Activated naive CD8-positive, alpha-beta T cell (primary cell): ENCODE results near the gene FNTB.
A peak's percentile ranks its signal among the peaks of the same experiment; 100 is the strongest.

Experiments used
- H3K27ac Mint-ChIP-seq: one replicate; pipeline ENCODE4 v1.8.0; 2021; ENCODE audit warnings: mixed read lengths
- H3K27me3 Mint-ChIP-seq: one replicate; pipeline ENCODE4 v1.8.0; 2021; ENCODE audit warnings: mixed read lengths
- H3K36me3 Mint-ChIP-seq: one replicate; pipeline ENCODE4 v1.8.0; 2021; ENCODE audit warnings: mixed read lengths
- H3K4me1 Mint-ChIP-seq: one replicate; pipeline ENCODE4 v1.8.0; 2021; ENCODE audit warnings: low read depth, mixed read lengths
- H3K4me3 Mint-ChIP-seq: one replicate; pipeline ENCODE4 v1.8.0; 2021; ENCODE audit warnings: mild to moderate bottlenecking, mixed read lengths
- H3K9me3 Mint-ChIP-seq: one replicate; pipeline ENCODE4 v1.8.0; 2021; ENCODE audit warnings: low read depth, mixed read lengths

FNTB gene

GRCh38 chr14:64987438-64987767 is 708 bp downstream of the FNTB start:
- peaks cover 2% of the 10 kb centered on the region for H3K36me3 Mint-ChIP-seq
- peaks cover 50% of the 10 kb centered on the region for H3K4me1 Mint-ChIP-seq
- peak overlapping the region; percentile 95 for H3K4me3 Mint-ChIP-seq
- H3K27ac Mint-ChIP-seq, result peak overlapping the region; percentile 99
- H3K27me3 Mint-ChIP-seq, result no peaks in the 10 kb centered on the region
- H3K9me3 Mint-ChIP-seq, result no peaks in the 10 kb centered on the region

- Mint-ChIP-seq H3K27me3 (no peaks in the 10 kb centered on the region), H3K4me3 (peak overlapping the region; percentile 60), H3K9me3 (no peaks in the 10 kb centered on the region), H3K27ac (peak overlapping the region; percentile 85), H3K36me3 (peaks cover 5% of the 10 kb centered on the region), H3K4me1 (peaks cover 49% of the 10 kb centered on the region)
Measured at GRCh38 chr14:64990296-64990695, 3.6 kb downstream of the FNTB start.

GRCh38 chr14:64990939-64991338 is 4.2 kb downstream of the FNTB start:
- Mint-ChIP-seq H3K27me3 (no peaks in the 10 kb centered on the region), H3K4me1 (peaks cover 47% of the 10 kb centered on the region), H3K27ac (peak overlapping the region; percentile 85), H3K4me3 (no peak overlapping the region), H3K36me3 (peaks cover 5% of the 10 kb centered on the region), H3K9me3 (no peaks in the 10 kb centered on the region)

DNA sequence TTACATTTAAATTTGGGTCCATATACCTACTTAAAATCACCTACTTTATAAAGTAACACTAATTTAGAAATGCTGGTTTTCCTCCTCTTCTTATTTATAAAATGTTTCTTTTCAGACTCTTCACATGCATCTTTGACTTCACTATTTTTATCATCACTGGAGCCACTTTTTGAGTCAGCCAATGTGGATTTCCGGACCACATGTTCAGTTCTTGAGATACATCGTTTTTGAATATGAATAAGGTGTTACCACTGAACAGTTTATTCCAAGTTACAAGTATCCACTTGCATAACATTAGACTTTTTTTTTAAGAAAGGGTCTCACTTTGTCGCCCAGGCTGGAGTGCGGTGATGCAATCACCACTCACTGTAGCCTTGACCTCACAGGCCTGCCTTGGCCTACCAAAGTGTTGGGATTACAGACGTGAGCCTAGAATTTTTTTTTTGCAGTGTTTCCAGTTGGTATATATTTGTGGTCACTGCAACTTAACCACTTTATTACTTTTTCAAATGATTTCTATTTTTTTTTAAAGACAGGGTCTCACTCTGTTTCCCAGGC is 5.7 kb downstream of the FNTB start:
- peaks cover 44% of the 10 kb centered on the region for H3K4me1 Mint-ChIP-seq
- no peak overlapping the region for H3K4me3 Mint-ChIP-seq
- H3K36me3 Mint-ChIP-seq, result peaks cover 7% of the 10 kb centered on the region
- H3K9me3 Mint-ChIP-seq, result no peaks in the 10 kb centered on the region
- no peak overlapping the region for H3K27ac Mint-ChIP-seq
- no peaks in the 10 kb centered on the region for H3K27me3 Mint-ChIP-seq

DNA sequence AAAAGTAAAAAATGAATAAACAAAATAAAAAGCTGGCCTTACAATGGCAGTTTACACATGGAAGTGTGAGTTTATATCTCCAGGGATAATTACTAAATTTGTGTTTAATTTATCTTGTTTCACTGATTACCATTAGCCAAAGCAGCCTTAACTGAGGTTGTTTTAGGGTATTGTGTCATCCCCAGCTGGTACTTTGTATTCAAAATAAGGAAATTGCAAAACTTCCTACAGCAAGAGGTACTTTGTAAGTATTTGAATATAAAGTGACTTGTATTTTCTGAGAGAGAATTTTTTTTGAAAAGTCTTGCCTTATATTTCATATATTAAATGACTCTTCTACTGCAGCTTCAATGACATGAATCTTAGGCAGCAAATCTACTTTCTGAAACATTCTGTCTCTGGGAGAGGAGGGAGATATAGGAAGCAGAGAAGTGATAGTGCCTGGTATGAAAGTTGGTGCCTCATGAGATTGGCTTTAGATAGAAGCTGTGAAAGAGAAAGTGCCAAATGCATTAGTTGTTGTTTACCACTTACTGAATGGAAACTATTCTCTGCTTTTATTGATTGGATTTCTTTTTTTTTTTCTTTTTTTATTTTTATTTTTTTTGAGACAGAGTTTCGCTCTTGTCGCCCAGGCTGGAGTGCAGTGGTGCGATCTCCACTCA is 6.7 kb downstream of the FNTB start:
- Mint-ChIP-seq H3K27me3 (no peaks in the 10 kb centered on the region), H3K4me1 (peaks cover 44% of the 10 kb centered on the region), H3K36me3 (peaks cover 7% of the 10 kb centered on the region), H3K9me3 (no peaks in the 10 kb centered on the region), H3K4me3 (no peak overlapping the region), H3K27ac (no peak overlapping the region)

- no peak overlapping the region for H3K27ac Mint-ChIP-seq
- peaks cover 7% of the 10 kb centered on the region for H3K36me3 Mint-ChIP-seq
- H3K27me3 Mint-ChIP-seq, result no peaks in the 10 kb centered on the region
- peaks cover 44% of the 10 kb centered on the region for H3K4me1 Mint-ChIP-seq
- H3K9me3 Mint-ChIP-seq, result no peaks in the 10 kb centered on the region
- no peak overlapping the region for H3K4me3 Mint-ChIP-seq
Measured at GRCh38 chr14:64994540-64994939, 7.8 kb downstream of the FNTB start.

DNA sequence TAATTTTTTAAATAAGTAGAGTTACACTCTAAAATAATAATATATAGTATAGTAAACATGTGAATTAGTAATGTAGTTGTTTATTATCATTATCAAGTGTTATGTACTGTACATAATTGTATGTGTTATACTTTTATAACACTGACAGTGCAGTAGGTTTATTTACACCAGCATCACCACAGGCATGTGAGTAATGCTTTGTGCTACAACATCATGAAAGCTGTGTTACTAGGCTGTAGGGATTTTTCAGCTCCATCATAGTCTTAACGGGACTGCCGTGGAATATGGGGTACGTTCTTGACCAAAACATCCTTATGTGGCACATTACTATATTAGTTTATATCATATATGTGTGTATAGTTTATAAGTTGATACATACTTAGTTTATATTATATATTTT is 8.6 kb downstream of the FNTB start:
- Mint-ChIP-seq H3K9me3 (no peaks in the 10 kb centered on the region), H3K27me3 (no peaks in the 10 kb centered on the region), H3K27ac (no peak overlapping the region), H3K4me3 (no peak overlapping the region), H3K4me1 (peaks cover 36% of the 10 kb centered on the region), H3K36me3 (peaks cover 7% of the 10 kb centered on the region)

DNA sequence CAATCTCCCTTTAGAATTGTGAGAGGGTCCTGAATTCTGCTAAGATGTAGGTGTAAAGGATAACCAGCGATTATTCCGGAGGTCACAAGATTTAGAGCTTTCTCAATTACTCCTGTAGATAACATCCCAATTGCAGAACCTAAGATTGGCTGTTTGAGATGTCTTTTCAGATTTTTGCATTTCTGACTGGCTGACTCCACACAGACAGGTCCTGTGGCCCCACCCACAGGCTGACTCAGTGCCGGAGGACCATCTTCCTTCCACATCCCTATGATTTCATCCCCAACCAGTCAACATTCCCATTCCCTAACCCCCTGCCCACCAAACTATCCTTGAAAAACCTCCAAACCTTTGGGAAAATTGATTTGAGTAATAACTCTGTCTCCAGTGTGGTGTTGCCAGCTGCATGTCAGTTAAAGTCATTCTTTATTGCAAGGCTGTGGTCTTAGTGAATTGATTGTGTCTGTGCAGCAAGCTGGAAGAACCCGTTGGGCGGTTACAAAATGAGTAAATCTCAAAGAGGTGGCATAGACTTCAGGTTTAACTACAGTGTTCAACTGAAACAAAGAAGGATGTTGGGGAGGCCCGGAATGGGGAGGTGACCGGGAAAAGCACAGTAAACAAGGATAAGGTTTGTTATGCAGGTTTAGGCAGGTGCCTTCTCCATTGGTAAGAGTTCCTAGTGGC is 10.6 kb downstream of the FNTB start:
- no peaks in the 10 kb centered on the region for H3K27me3 Mint-ChIP-seq
- no peak overlapping the region for H3K4me3 Mint-ChIP-seq
- H3K9me3 Mint-ChIP-seq, result no peaks in the 10 kb centered on the region
- peak overlapping the region; percentile 5 for H3K27ac Mint-ChIP-seq
- peaks cover 7% of the 10 kb centered on the region for H3K36me3 Mint-ChIP-seq
- peaks cover 27% of the 10 kb centered on the region for H3K4me1 Mint-ChIP-seq

DNA sequence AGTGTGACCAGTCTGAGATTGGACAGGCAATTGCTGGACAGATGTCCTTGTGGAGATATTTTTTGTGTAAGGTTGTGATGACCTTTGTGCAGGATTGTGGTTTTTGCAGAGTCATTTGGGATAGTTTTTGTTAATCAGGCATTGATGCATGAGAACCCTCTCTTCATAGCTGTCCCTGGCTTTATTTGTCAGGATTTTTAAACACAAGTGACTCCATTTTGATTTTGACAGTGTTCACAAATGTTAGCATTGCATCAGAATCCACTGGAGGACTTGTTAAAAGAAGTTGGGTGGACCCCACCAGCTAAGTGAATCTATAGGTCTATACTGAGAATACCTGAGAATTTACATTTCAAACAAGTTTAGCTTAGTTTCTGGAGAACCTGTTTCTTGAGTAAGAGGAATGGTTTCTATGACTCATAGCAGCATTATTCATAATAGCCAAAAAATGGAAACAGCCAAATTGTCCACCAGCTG is 11.8 kb downstream of the FNTB start:
- Mint-ChIP-seq H3K4me3 (no peak overlapping the region), H3K27me3 (no peaks in the 10 kb centered on the region), H3K36me3 (peaks cover 4% of the 10 kb centered on the region), H3K27ac (peak overlapping the region; percentile 76), H3K9me3 (no peaks in the 10 kb centered on the region), H3K4me1 (peaks cover 34% of the 10 kb centered on the region)

GRCh38 chr14:65000898-65001591 is 14.3 kb downstream of the FNTB start:
- no peak overlapping the region for H3K4me3 Mint-ChIP-seq
- H3K9me3 Mint-ChIP-seq, result no peaks in the 10 kb centered on the region
- peaks cover 39% of the 10 kb centered on the region for H3K4me1 Mint-ChIP-seq
- H3K27me3 Mint-ChIP-seq, result no peaks in the 10 kb centered on the region
- peaks cover 8% of the 10 kb centered on the region for H3K36me3 Mint-ChIP-seq
- no peak overlapping the region for H3K27ac Mint-ChIP-seq

DNA sequence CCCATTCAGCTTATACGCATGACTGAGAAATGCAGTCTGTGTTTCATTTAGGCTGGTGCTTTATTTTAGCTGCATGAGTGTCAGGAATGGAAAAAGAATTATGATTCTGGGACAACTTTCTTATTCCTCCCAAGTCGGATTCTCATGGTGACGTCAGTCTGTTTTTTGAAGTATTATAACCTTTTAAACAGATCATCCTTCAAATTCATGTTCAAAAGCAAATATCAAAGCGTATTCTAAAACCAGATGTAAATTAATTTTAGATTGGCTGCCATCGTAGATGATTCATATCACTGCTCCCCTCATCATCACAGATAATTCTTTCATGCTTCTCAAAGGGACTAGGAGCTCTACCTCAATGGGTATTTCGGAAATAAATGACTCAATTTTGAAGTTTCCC is 15.0 kb downstream of the FNTB start:
- H3K27me3 Mint-ChIP-seq, result no peaks in the 10 kb centered on the region
- peaks cover 36% of the 10 kb centered on the region for H3K4me1 Mint-ChIP-seq
- peaks cover 9% of the 10 kb centered on the region for H3K36me3 Mint-ChIP-seq
- no peaks in the 10 kb centered on the region for H3K9me3 Mint-ChIP-seq
- no peak overlapping the region for H3K4me3 Mint-ChIP-seq
- H3K27ac Mint-ChIP-seq, result no peak overlapping the region

DNA sequence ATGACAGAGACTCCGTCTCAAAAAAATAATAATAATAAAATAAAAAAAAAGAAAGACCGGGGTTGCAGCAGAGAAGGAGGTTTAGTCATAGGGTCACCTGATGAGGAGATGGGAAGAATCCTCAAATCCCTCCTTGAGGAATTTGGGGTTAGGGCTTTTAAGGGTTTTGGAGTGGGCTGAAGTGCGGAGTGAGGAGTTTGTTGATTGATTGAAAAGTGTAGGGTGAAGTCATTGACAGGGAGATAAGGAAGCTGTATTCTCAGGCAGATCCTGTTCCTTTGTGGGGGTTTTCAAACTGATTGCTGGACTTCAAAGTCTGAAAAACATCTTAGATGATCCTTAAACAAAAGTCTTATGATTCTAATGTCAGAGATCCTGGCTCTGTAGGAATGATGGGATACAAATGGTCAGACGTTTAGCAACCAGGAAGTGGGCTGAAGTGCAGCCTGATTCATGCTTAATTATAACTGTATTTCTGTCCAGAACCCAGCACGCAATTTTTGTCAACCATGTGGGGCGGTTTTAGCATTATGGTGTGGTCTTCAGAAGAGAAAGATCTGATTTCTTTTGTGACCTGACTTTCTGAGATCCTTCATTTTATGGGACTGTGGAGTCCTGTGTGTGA is 16.0 kb downstream of the FNTB start:
- peak overlapping the region; percentile 24 for H3K27ac Mint-ChIP-seq
- no peaks in the 10 kb centered on the region for H3K27me3 Mint-ChIP-seq
- H3K4me3 Mint-ChIP-seq, result no peak overlapping the region
- no peaks in the 10 kb centered on the region for H3K9me3 Mint-ChIP-seq
- H3K36me3 Mint-ChIP-seq, result peaks cover 9% of the 10 kb centered on the region
- H3K4me1 Mint-ChIP-seq, result peaks cover 30% of the 10 kb centered on the region

GRCh38 chr14:65003394-65003793 is 16.7 kb downstream of the FNTB start:
- Mint-ChIP-seq H3K4me3 (no peak overlapping the region), H3K27me3 (no peaks in the 10 kb centered on the region), H3K27ac (peak overlapping the region; percentile 46), H3K9me3 (no peaks in the 10 kb centered on the region), H3K4me1 (peaks cover 25% of the 10 kb centered on the region), H3K36me3 (peaks cover 11% of the 10 kb centered on the region)

DNA sequence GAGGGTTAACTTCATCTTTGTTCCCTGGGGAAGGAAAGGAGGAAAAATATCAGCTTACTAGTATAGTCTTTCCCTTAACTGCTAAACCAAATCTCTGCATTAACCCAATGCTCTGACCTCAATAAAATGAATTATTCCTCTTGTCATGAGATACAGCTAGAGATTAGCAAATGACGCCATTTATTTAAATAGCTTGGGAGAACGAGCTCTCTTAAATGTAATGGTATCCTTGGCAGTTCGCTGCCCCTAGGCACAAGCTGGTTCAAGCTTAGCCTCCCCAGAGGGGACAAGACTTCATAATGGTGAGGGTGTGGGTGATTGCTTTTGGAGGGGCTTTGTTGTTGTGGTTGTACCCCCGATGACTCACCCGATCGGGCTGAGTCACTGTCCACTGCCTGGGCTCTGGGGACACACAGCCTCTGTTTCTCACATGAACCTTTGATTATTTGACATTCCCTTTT is 19.6 kb downstream of the FNTB start:
- H3K36me3 Mint-ChIP-seq, result peaks cover 10% of the 10 kb centered on the region
- H3K27me3 Mint-ChIP-seq, result no peaks in the 10 kb centered on the region
- no peak overlapping the region for H3K27ac Mint-ChIP-seq

DNA sequence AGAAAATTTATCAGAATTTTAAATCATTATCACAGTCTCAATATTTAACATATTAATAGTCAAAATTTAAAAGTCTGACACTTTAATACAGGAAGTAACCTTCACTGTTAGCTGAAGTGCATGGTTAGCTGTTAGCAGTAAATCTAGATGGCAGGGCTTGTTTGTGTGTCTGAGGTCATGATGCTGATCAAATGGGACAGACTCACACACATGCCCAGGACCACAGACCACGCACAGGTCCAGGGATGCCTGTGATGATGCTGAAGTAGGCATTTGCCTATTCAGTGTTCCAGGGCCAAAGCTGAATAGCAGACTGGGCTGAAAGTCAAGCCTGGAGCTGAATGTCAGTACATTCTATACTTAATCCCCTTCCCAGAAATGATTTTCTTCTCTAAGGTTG is 20.5 kb downstream of the FNTB start:
- H3K27me3 Mint-ChIP-seq, result no peaks in the 10 kb centered on the region
- H3K4me3 Mint-ChIP-seq, result no peak overlapping the region
- no peak overlapping the region for H3K27ac Mint-ChIP-seq

More for the DNA sequence above, 19.6 kb downstream of the FNTB start:
- Mint-ChIP-seq H3K4me3 (no peak overlapping the region), H3K9me3 (no peaks in the 10 kb centered on the region), H3K4me1 (peaks cover 18% of the 10 kb centered on the region)

More for the DNA sequence above, 20.5 kb downstream of the FNTB start:
- Mint-ChIP-seq H3K9me3 (no peaks in the 10 kb centered on the region), H3K4me1 (peaks cover 15% of the 10 kb centered on the region), H3K36me3 (peaks cover 10% of the 10 kb centered on the region)
